ENCODE results near the gene FAM98A. TPM values are rescaled to one million over a fixed set of nuclear protein-coding genes. Genes with fewer than 3 reads are reported as not detected.
A peak's percentile ranks its signal among the peaks of the same experiment; 100 is the strongest.

Gene FAM98A
- total and polyA plus RNA-seq, 10 of the 15 experiments (the other 5 are each of a cell fraction or from before 2014, with no cell fraction given): 29.7 to 231 (median 80.2) TPM

DNA sequence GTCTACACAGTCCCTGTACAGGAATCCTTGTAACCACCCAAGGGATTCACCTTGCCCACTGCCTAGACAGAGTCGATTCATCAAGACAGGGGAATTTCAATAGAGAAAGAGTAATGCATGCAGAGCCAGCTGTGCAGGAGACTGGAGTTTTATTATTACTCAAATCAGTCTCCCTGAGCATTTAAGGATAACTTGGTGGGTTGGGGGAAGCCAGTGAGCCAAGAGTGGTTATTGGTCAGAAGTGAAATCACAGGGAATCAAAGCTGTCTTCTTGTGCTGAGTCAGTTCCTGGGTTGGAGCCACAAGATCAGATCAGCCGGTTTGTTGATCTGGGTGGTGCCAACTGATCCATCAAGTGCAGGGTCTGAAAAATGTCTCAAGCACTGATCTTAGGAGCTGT lies 17.8 kb upstream of the FAM98A start (continued):
- TF ChIP-seq IRF3 (IDR thresholded peaks at IDR 0.05): no peak
- no peak for TF ChIP-seq HCFC1 (IDR thresholded peaks at IDR 0.05; ENCODE audit: low read length)
- no peak for TF ChIP-seq SUZ12 (IDR thresholded peaks at IDR 0.05; ENCODE audit: unreplicated experiment)
- 0 out of 2 replicates have a peak, but pooled peaks have one; percentile 16 for TF ChIP-seq GABPA (IDR thresholded peaks at IDR 0.05; ENCODE audit: low read depth)
- TF ChIP-seq BCL3 (IDR thresholded peaks at IDR 0.05; ENCODE audit: borderline replicate concordance, insufficient read depth, low read depth, low read length, poor library complexity, severe bottlenecking): no peak
- TF ChIP-seq ZNF687 (IDR thresholded peaks at IDR 0.05): no peak
- no peak for TF ChIP-seq NR2C2 (IDR thresholded peaks at IDR 0.05; ENCODE audit: borderline replicate concordance, control insufficient read depth, insufficient read length, low read depth)
- TF ChIP-seq NFIC (IDR thresholded peaks at IDR 0.05; ENCODE audit: low read depth, low read length): peak; percentile 69; the same call in 1 of the 2 replicates
- TF ChIP-seq BCL11A (IDR thresholded peaks at IDR 0.05; ENCODE audit: low read depth, low read length): no peak
- no peak for TF ChIP-seq ZNF274 (IDR thresholded peaks at IDR 0.05; ENCODE audit: insufficient read depth, insufficient read length)
- TF ChIP-seq CHD4 (IDR thresholded peaks at IDR 0.05): no peak
- no peak for TF ChIP-seq PAX5 (IDR thresholded peaks at IDR 0.05; ENCODE audit: borderline replicate concordance, low read depth, low read length)
- peak; percentile 70; the same call in 1 of the 2 replicates for TF ChIP-seq ATF2 (IDR thresholded peaks at IDR 0.05; ENCODE audit: low read length)
- no peak for TF ChIP-seq RFX5 (IDR thresholded peaks at IDR 0.05; ENCODE audit: low read depth, low read length)
- TF ChIP-seq, protein P1, sequence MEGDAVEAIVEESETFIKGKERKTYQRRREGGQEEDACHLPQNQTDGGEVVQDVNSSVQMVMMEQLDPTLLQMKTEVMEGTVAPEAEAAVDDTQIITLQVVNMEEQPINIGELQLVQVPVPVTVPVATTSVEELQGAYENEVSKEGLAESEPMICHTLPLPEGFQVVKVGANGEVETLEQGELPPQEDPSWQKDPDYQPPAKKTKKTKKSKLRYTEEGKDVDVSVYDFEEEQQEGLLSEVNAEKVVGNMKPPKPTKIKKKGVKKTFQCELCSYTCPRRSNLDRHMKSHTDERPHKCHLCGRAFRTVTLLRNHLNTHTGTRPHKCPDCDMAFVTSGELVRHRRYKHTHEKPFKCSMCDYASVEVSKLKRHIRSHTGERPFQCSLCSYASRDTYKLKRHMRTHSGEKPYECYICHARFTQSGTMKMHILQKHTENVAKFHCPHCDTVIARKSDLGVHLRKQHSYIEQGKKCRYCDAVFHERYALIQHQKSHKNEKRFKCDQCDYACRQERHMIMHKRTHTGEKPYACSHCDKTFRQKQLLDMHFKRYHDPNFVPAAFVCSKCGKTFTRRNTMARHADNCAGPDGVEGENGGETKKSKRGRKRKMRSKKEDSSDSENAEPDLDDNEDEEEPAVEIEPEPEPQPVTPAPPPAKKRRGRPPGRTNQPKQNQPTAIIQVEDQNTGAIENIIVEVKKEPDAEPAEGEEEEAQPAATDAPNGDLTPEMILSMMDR (IDR thresholded peaks at IDR 0.05 in 2 of 3, conservative IDR thresholded peaks at IDR 0.05 in 1 of 3; ENCODE audit: control insufficient read depth in 2 of 3, extremely low read depth in 1 of 3, insufficient read depth in 1 of 3, low read depth in 3 of 3, low read length in 3 of 3): no peak
- TF ChIP-seq NR2C1 (IDR thresholded peaks at IDR 0.05): no peak
- TF ChIP-seq EGR1 (IDR thresholded peaks at IDR 0.05; ENCODE audit: borderline replicate concordance in 1 of 2, low read depth in 2 of 2, low read length in 2 of 2): no peak
- 0 out of 2 replicates have a peak, but pooled peaks have one; percentile 35 for TF ChIP-seq NFYB (IDR thresholded peaks at IDR 0.05; ENCODE audit: insufficient read depth, low read depth, low read length)
- no peak for TF ChIP-seq ZNF24 (IDR thresholded peaks at IDR 0.05)
- TF ChIP-seq MYC (IDR thresholded peaks at IDR 0.05; ENCODE audit: insufficient read depth, insufficient read length, insufficient replicate concordance, low read length, severe bottlenecking): no peak
